Cardiac fibroblast (primary cell): ENCODE results near the gene ADGRB2.

Experiments
- DNase-seq, 2 donors: peaks; one replicate each; pipeline versions ENCODE4 v3.0.0 to v3.0.0-alpha.2; 2010; ENCODE audit warnings: low read depth in 2 of 2
- H3K4me3 ChIP-seq, 2 donors: replicated peaks in 1 of 2; 1 replicate in 1 of 2; 2 replicates in 1 of 2; pipeline ENCODE4 v1.5.1; 2011; ENCODE audit warnings: low read depth in 2 of 2, low read length in 2 of 2, mild to moderate bottlenecking in 2 of 2, moderate library complexity in 1 of 2
- TF ChIP-seq, protein P1 (sequence below): IDR thresholded peaks from one replicate; pipeline ENCODE4 v1.5.1; 2011; ENCODE audit warnings: low read depth, mild to moderate bottlenecking, low read length, inconsistent platforms

Gene ADGRB2

GRCh38 chr1:31677949-31678348 is 86.2 kb downstream of the ADGRB2 start:
- DNase-seq = no peak
- H3K4me3 ChIP-seq = no peak overlapping the region
- TF ChIP-seq, protein P1, sequence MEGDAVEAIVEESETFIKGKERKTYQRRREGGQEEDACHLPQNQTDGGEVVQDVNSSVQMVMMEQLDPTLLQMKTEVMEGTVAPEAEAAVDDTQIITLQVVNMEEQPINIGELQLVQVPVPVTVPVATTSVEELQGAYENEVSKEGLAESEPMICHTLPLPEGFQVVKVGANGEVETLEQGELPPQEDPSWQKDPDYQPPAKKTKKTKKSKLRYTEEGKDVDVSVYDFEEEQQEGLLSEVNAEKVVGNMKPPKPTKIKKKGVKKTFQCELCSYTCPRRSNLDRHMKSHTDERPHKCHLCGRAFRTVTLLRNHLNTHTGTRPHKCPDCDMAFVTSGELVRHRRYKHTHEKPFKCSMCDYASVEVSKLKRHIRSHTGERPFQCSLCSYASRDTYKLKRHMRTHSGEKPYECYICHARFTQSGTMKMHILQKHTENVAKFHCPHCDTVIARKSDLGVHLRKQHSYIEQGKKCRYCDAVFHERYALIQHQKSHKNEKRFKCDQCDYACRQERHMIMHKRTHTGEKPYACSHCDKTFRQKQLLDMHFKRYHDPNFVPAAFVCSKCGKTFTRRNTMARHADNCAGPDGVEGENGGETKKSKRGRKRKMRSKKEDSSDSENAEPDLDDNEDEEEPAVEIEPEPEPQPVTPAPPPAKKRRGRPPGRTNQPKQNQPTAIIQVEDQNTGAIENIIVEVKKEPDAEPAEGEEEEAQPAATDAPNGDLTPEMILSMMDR = no peak

DNA sequence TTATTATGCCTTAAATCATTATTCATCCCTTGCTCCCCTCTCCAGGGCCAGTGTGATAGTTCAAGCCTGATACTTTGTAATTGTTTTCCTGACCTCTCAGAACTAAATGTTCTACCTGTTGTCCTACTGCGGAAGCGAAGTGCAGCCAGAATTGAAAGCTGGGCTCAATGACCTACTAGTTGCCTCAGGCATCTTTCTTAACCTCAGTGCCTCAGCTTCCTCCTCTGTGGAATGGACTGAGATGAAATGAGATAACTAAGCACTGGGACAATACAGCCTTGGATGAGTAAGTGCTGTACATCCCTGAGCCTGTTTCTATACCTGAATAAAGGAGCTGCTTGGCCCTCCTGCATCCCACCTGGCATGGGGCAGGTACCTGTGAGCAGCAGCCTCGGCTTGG is 86.7 kb downstream of the ADGRB2 start:
- no peak for DNase-seq
- TF ChIP-seq, protein P1 = no peak
- H3K4me3 ChIP-seq = no peak overlapping the region
